Tibial nerve (tissue), 4 donors: Measurements from ENCODE around the gene TUBA3C. TPM values are rescaled to one million over a fixed set of nuclear protein-coding genes. Genes with fewer than 3 reads are reported as not detected.
"Not testable (repeated sequence)": the region's sequence is repeated elsewhere in the genome, so short reads cannot be mapped to it uniquely, and the experiment has no call there.

Experiments used
- DNase-seq, 2 donors: peaks; one replicate each; pipeline ENCODE4 v3.0.0-alpha.2; 2019; ENCODE audit warnings: low spot score in 2 of 2
- H3K27ac ChIP-seq, 4 donors: fragments of 200-600 bp; sonication (generic) in 3 of 4; one replicate each; pipeline ENCODE4 v1.5.1; 2017 to 2019; ENCODE audit warnings: mild to moderate bottlenecking in 1 of 4
- H3K27me3 ChIP-seq, 2 donors: fragments of 200-600 bp; sonication (generic) in 1 of 2; one replicate each; pipeline versions ENCODE4 v1.5.1 to v1.6.0; 2017 to 2019
- H3K36me3 ChIP-seq, 3 donors: fragments of 200-600 bp; sonication (generic); one replicate each; pipeline ENCODE4 v1.5.1; 2018 to 2019
- H3K4me1 ChIP-seq, 4 donors: fragments of 200-600 bp; sonication (generic) in 3 of 4; one replicate each; pipeline ENCODE4 v1.5.1; 2017 to 2019
- H3K4me3 ChIP-seq, 4 donors: fragments of 200-600 bp; sonication (generic) in 3 of 4; one replicate each; pipeline ENCODE4 v1.5.1; 2017 to 2019; ENCODE audit warnings: mild to moderate bottlenecking in 1 of 4, moderate library complexity in 1 of 4
- H3K9me3 ChIP-seq, 4 donors: fragments of 200-600 bp; sonication (generic) in 3 of 4; one replicate each; pipeline ENCODE4 v1.5.1; 2017 to 2019
- CTCF ChIP-seq, 5 experiments: fragments of 200-600 bp in 3 of 5; fragments of 450-650 bp in 2 of 5; sonication (generic) in 3 of 5; IDR thresholded peaks; one replicate each; pipeline ENCODE4 v1.5.1; 2016 to 2019; ENCODE audit warnings: antibody characterized with exemption in 5 of 5, mild to moderate bottlenecking in 3 of 5, moderate library complexity in 2 of 5
- EP300 ChIP-seq, 2 donors: sonication (generic); formaldehyde crosslinking; IDR thresholded peaks; one replicate each; pipeline ENCODE4 v1.6.1; 2017; ENCODE audit warnings: antibody characterized with exemption in 2 of 2, mild to moderate bottlenecking in 1 of 2
- POLR2A ChIP-seq, 2 donors: fragments of 450-650 bp; IDR thresholded peaks; one replicate each; pipeline ENCODE4 v1.6.1; 2017; ENCODE audit warnings: antibody characterized with exemption in 2 of 2, mild to moderate bottlenecking in 2 of 2, moderate library complexity in 2 of 2
- WGBS, 2 donors: methylation state at CpG; one replicate each; pipeline ENCODE4 v1.1.5; 2018; 5-methylcytosine and 5-hydroxymethylcytosine counted together
- total RNA-seq, 4 donors: library from RNA; depleted of rRNA; stranded (reverse); fragments of >200 nt; gene quantifications; one replicate each; pipeline ENCODE4 v1.1.0, GENCODE V29; 2016

TUBA3C gene
- total RNA-seq, 4 donors from 2014 or later: not detected

- Histone ChIP-seq H3K4me1 (no peaks in the 10 kb centered on the region), H3K27me3 (no peaks in the 10 kb centered on the region), H3K27ac (no peak overlapping the region), H3K9me3 (peaks cover 0 to 34% (median 0%) of the 10 kb centered on the region in 4 donors), H3K4me3 (no peak overlapping the region), H3K36me3 (no peaks in the 10 kb centered on the region)
- TF ChIP-seq POLR2A (IDR thresholded peaks at IDR 0.05) (no peak), EP300 (IDR thresholded peaks at IDR 0.05) (no peak), CTCF (IDR thresholded peaks at IDR 0.05) (no peak)
- DNase-seq: no peak
- WGBS, 2 donors: 79 to 88% methylated on average over 7 of the region's 7 CpGs
Observed at GRCh38 chr13:19179916-19180315, 1.7 kb downstream of the TUBA3C start.

GRCh38 chr13:19178901-19179593 lies 2.6 kb downstream of the TUBA3C start:
- TF ChIP-seq POLR2A (IDR thresholded peaks at IDR 0.05) (no peak), EP300 (IDR thresholded peaks at IDR 0.05) (no peak), CTCF (IDR thresholded peaks at IDR 0.05) (no peak)
- Histone ChIP-seq H3K36me3 (no peaks in the 10 kb centered on the region), H3K4me1 (no peaks in the 10 kb centered on the region), H3K27me3 (no peaks in the 10 kb centered on the region), H3K9me3 (peaks cover 0 to 34% (median 0%) of the 10 kb centered on the region in 4 donors), H3K4me3 (no peak overlapping the region), H3K27ac (no peak overlapping the region)
- DNase-seq: no peak
- WGBS, 2 donors: 79 to 81% methylated on average over 15 of the region's 15 CpGs

- not testable (repeated sequence) for H3K36me3 ChIP-seq, DNase-seq, H3K4me1 ChIP-seq, H3K27me3 ChIP-seq, H3K4me3 ChIP-seq, H3K27ac ChIP-seq
- WGBS, 2 donors: 80 to 84% methylated on average over 36 of the region's 36 CpGs
- peaks cover 0 to 33% (median 0%) of the 10 kb centered on the region in 4 donors for H3K9me3 ChIP-seq
Observed at GRCh38 chr13:19176981-19177776, 4.4 kb downstream of the TUBA3C start.

GRCh38 chr13:19173752-19174151 lies 7.9 kb downstream of the TUBA3C start:
- Histone ChIP-seq H3K4me1 (no peaks in the 10 kb centered on the region), H3K36me3 (no peaks in the 10 kb centered on the region), H3K9me3 (peaks cover 0 to 16% (median 0%) of the 10 kb centered on the region in 4 donors), H3K4me3 (no peak overlapping the region), H3K27me3 (no peaks in the 10 kb centered on the region), H3K27ac (no peak overlapping the region)
- TF ChIP-seq EP300 (IDR thresholded peaks at IDR 0.05): no peak
- no peak for TF ChIP-seq POLR2A (IDR thresholded peaks at IDR 0.05)
- TF ChIP-seq CTCF (IDR thresholded peaks at IDR 0.05): no peak
- no peak for DNase-seq
- 85 to 86% methylated on average over 16 of the region's 16 CpGs for WGBS, 2 donors

GRCh38 chr13:19172647-19173030 lies 9.0 kb downstream of the TUBA3C start:
- Histone ChIP-seq H3K27ac (no peak overlapping the region), H3K27me3 (no peaks in the 10 kb centered on the region), H3K36me3 (no peaks in the 10 kb centered on the region), H3K4me3 (no peak overlapping the region), H3K9me3 (peaks cover 0 to 10% (median 0%) of the 10 kb centered on the region in 4 donors), H3K4me1 (no peaks in the 10 kb centered on the region)
- DNase-seq: no peak
- TF ChIP-seq CTCF (IDR thresholded peaks at IDR 0.05) (no peak), POLR2A (IDR thresholded peaks at IDR 0.05) (no peak), EP300 (IDR thresholded peaks at IDR 0.05) (no peak)
- 45 to 67% methylated on average over 5 to 6 of the region's 6 CpGs for WGBS, 2 donors
